ACC112 (cell line): ENCODE data around the gene CIROP.

Experiments used
- H2AFZ ChIP-seq: fragments of 200-600 bp; sonication (generic); one replicate; pipeline ENCODE4 v1.6.0; 2017; ENCODE audit warnings: antibody characterized with exemption, low read length; ENCODE audit not compliant: unreplicated experiment
- H3K27ac ChIP-seq: fragments of 200-600 bp; sonication (generic); 2 replicates; pipeline ENCODE4 v1.5.1; 2014; ENCODE audit warnings: low read depth, mild to moderate bottlenecking, antibody characterized with exemption, low read length, moderate library complexity
- H3K27me3 ChIP-seq: fragments of 200-600 bp; sonication (generic); 2 replicates; pipeline ENCODE4 v1.6.1; 2014; ENCODE audit warnings: mild to moderate bottlenecking, antibody characterized with exemption, low read length, moderate library complexity, mixed read lengths; ENCODE audit not compliant: insufficient read depth
- H3K36me3 ChIP-seq: fragments of 200-600 bp; sonication (generic); 2 replicates; pipeline ENCODE4 v1.6.1; 2016; ENCODE audit warnings: mild to moderate bottlenecking, antibody characterized with exemption, low read length, moderate library complexity, mixed read lengths; ENCODE audit not compliant: insufficient read depth
- H3K4me1 ChIP-seq: fragments of 200-600 bp; sonication (generic); one replicate; pipeline ENCODE4 v1.6.1; 2016; ENCODE audit warnings: low read length, mixed read lengths; ENCODE audit not compliant: insufficient read depth, unreplicated experiment, control insufficient read depth
- H3K4me3 ChIP-seq: fragments of 200-600 bp; sonication (generic); 2 replicates; pipeline ENCODE4 v1.5.1; 2014; ENCODE audit warnings: mild to moderate bottlenecking, low read depth, low read length
- H3K79me2 ChIP-seq: fragments of 200-600 bp; sonication (generic); one replicate; pipeline ENCODE4 v1.6.0; 2016; ENCODE audit warnings: low read length; ENCODE audit not compliant: control insufficient read depth, unreplicated experiment, insufficient read depth

Gene CIROP

DNA sequence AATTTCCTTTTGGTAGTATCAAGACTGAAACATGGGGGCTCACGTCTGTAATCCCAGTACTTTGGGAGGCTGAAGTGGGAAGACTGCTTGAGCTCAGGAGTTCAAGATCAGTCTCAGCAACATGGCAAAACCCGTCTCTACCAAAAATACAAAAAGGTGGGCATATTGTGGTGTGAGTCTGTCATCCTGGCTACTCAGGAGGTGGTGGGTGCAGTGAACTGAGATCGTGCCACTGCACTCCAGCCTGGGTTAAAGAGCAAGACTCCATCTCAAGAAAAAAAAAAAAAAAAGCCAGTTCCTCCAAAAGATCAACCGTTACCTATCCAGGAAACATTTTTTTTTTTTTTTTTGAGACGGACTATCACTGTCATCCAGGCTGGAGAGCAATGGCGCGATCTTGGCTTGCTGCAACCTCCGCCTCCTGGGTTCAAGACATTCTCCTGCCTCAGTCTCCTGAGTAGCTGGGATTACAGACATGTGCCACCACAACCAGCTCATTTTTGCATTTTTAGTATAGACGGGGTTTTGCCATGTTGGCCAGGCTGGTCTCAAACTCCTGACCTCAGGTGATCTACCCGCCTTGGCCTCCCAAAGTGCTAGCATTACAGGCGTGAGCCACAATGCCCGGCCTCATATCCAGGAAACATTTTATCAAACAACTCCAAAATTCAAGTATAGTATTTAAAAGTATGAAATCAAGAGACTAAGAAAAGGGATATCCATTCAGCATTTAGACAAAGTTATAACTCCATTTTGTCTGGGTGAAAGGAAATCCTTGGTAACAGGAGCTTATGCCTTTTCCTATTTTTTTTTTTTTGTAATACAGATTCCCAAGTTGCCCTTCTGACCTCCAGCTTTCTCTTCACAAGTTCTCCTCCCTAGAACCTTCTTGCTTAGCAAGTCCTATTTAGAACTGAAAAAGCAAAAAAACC is 13.2 kb downstream of the CIROP start:
- peaks cover 37% of the 10 kb centered on the region for H3K36me3 ChIP-seq
- H3K4me1 ChIP-seq = peaks cover 22% of the 10 kb centered on the region

DNA sequence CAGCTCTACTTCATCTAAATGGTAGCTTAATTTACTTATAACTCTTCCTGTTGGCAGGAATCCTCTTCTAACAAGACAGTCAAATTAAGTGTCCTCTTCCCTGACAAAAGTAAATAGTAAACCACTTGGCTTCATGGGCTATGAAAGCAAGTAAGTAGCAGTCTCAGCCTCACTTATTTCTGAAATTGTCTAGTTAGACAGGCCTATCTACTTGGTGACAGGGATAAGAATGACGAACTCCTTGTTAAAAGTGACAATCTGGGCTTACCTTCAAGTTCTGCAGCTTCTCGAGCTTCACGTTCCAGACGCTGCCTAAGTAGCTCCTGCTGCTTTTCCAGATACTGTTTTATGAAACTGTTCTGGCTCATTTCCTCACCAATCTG is 14.5 kb downstream of the CIROP start:
- H3K4me3 ChIP-seq = no peak overlapping the region
- H3K27me3 ChIP-seq = no peaks in the 10 kb centered on the region
- no peak overlapping the region for H3K27ac ChIP-seq
- H3K79me2 ChIP-seq = peaks cover 66% of the 10 kb centered on the region
- H2AFZ ChIP-seq = no peak overlapping the region
- peaks cover 39% of the 10 kb centered on the region for H3K36me3 ChIP-seq
- peaks cover 31% of the 10 kb centered on the region for H3K4me1 ChIP-seq

More for the DNA sequence above, 13.2 kb downstream of the CIROP start:
- Histone ChIP-seq H2AFZ (no peak overlapping the region), H3K27ac (no peak overlapping the region), H3K27me3 (no peaks in the 10 kb centered on the region), H3K4me3 (no peak overlapping the region), H3K79me2 (peaks cover 67% of the 10 kb centered on the region)

DNA sequence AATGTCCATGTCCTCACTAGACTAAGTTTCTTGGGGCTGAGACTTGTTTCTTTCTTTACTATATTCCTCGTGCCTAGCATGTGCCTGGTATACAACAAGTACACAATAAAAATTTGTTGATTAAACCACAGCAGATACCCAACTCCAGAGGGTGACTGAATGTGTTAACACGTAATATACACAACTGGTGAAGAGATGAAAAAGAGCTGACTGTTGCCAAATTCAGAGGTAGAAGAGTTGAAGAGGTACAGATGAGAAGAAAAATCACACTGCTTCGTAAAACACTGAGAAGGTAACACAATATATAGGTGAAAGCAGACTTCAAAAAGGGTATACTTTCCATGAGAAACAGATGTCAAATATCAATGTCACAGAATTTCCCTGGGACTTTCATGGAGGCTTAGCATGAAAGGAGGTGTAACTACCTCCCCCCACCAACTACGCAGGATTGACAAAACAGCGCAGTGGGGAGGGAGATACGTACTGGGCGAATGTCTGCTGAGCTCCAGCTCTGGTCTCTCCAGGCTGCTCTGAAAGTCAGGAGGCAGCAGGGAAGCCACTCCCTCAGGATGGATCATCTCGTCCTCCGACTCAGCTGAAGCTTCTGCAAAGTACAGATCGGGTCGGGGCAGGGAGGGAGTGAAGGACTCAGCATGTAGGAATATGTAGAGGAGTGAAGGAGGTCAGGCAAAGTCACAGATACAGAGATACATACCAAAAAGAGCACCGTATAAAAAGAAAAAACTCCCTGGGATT is 15.1 kb downstream of the CIROP start:
- H3K4me3 ChIP-seq = no peak overlapping the region
- peaks cover 31% of the 10 kb centered on the region for H3K4me1 ChIP-seq
- H3K36me3 ChIP-seq = peaks cover 41% of the 10 kb centered on the region
- H3K27ac ChIP-seq = no peak overlapping the region
- H3K27me3 ChIP-seq = no peaks in the 10 kb centered on the region
- H2AFZ ChIP-seq = no peak overlapping the region
- peaks cover 66% of the 10 kb centered on the region for H3K79me2 ChIP-seq

DNA sequence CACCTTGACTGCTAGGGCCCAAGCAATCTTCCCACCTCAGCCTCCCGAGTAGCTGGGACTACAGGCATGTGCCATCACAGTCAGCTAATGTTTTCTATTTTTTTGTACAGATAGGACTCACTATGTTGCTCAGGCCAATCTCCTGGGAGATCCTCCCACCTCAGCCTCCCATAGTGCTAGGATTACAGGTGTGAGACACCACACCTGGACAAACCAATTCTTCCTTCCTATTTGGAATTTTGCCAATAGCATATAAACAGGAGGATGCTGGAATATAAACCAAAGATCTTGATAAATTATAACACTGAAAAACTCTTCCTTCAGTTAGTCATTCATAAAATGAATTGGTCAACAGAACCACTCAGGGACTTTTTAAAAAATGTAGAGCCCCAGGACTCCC is 18.2 kb downstream of the CIROP start:
- Histone ChIP-seq H3K79me2 (peaks cover 39% of the 10 kb centered on the region), H3K4me3 (no peak overlapping the region), H3K4me1 (peaks cover 13% of the 10 kb centered on the region), H3K27me3 (no peaks in the 10 kb centered on the region), H2AFZ (no peak overlapping the region), H3K36me3 (peaks cover 39% of the 10 kb centered on the region), H3K27ac (no peak overlapping the region)

DNA sequence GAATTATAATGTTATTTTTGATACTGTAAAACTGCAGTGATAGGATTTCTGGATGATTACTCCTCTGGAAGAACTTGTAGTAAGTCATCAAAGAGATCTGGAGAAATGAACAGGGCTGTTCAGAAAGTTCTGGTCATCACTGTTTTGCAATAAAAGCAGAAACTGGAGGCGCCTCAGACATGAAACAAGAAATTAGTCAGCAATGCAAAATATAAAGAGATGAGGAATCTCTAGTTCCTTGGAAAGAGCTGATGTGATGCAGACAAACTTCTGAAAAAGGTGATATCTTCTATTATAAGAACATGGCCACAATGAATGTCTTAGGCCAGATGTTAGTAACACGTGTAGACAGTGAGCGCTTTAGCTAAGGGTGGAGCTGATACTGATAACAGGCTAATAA is 19.3 kb downstream of the CIROP start:
- H3K36me3 ChIP-seq = peaks cover 43% of the 10 kb centered on the region

DNA sequence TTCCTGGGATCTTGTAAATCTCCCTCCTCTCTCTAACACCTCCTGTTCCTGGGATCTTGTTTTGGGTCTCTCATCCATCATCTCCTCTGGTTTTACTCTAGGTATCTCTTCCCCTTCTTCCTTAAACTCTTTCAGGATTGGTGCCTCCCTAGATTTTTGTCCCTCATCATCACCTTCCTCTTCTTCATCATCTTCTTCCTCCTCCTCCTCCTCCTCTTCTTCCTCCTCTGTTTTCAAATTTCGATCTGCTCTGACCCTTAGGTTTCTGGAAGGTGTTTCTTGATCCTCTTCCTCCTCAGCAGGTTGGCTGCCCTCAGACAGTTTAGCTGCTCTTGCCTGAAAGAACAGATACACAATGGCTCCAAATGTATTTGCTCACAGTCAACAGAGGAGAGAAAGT is 24.3 kb downstream of the CIROP start:
- H3K36me3 ChIP-seq = peaks cover 39% of the 10 kb centered on the region
- H3K79me2 ChIP-seq = peaks cover 16% of the 10 kb centered on the region
- no peaks in the 10 kb centered on the region for H3K27me3 ChIP-seq
- no peak overlapping the region for H3K4me3 ChIP-seq
- no peak overlapping the region for H2AFZ ChIP-seq
- H3K27ac ChIP-seq = peak overlapping the region; percentile 93
- peaks cover 52% of the 10 kb centered on the region for H3K4me1 ChIP-seq

More for the DNA sequence above, 19.3 kb downstream of the CIROP start:
- H3K4me3 ChIP-seq = no peak overlapping the region
- no peaks in the 10 kb centered on the region for H3K27me3 ChIP-seq
- H2AFZ ChIP-seq = no peak overlapping the region
- H3K4me1 ChIP-seq = peaks cover 23% of the 10 kb centered on the region
- H3K79me2 ChIP-seq = peaks cover 34% of the 10 kb centered on the region
- H3K27ac ChIP-seq = peak overlapping the region; percentile 20; the same call in 1 of the 2 replicates

DNA sequence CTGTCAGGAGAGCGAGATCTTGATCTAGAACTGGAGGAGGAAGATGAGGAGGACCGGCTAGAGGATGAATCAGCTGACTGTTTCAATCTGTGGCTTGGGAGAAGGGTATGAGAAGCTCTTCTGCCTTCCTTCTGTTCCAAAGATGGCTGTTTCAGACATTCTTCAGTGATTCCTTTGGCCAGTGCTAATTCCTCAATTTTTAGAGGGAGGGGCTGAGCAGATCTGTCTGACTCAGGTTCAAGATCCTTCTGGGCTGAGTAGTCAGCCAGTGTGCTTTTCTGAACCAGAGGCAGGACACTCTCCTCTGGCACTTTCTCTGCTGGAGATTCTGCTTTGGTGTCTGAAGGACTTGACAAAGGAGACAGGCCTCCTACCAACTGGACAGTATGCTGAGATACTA is 25.1 kb downstream of the CIROP start:
- Histone ChIP-seq H3K27ac (peak overlapping the region; percentile 93), H3K27me3 (no peaks in the 10 kb centered on the region), H3K4me3 (peak overlapping the region; percentile 48; the same call in 1 of the 2 replicates), H2AFZ (no peak overlapping the region), H3K79me2 (peaks cover 18% of the 10 kb centered on the region), H3K36me3 (peaks cover 41% of the 10 kb centered on the region), H3K4me1 (peaks cover 50% of the 10 kb centered on the region)

DNA sequence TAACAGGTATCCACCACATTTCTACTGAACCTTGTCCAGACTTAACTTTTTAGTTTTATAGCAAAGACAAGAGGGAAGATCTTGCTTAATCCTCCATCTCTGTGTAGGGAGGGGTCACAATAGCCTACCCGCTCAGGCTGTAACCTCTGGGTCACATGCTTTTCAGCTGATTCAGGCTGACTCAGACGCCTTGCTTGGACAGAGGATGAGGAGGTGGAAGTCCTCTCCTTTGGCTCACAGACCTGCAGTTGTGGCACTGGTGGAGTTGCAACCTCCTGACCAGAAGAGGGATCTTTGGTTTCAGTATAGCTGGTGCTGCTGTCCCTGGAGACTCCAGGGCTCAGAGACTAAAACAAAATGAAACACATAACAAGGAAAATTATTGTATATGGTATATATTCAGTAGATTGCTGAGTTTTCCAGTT is 26.1 kb downstream of the CIROP start:
- H3K79me2 ChIP-seq = peaks cover 22% of the 10 kb centered on the region
- H2AFZ ChIP-seq = no peak overlapping the region
- no peaks in the 10 kb centered on the region for H3K27me3 ChIP-seq
- peak overlapping the region; percentile 48 for H3K4me3 ChIP-seq
- peaks cover 50% of the 10 kb centered on the region for H3K4me1 ChIP-seq
- H3K36me3 ChIP-seq = peaks cover 38% of the 10 kb centered on the region
- H3K27ac ChIP-seq = peak overlapping the region; percentile 93

DNA sequence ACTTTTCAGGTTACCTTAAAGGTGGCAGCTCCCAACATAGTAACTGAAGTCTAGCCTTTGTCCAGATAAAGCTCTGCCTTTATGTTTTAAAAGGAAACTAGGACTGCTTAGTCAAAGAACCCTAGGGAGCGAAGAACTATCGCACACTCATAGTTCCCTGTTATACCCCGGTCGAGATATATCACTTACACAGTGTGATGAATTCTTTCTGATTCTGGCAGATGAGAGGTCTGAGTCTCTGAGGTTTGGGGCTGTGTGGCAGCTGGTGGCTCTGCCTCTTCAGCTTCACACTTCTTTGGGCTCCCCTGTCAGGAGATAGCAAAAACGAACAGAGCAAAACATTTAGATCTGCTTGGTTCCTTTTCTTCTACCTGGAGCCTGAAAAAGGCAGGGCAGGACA is 26.8 kb downstream of the CIROP start:
- Histone ChIP-seq H3K4me3 (peak overlapping the region; percentile 37), H2AFZ (no peak overlapping the region), H3K79me2 (peaks cover 19% of the 10 kb centered on the region), H3K4me1 (peaks cover 50% of the 10 kb centered on the region), H3K27ac (peak overlapping the region; percentile 93), H3K27me3 (no peaks in the 10 kb centered on the region), H3K36me3 (peaks cover 40% of the 10 kb centered on the region)

DNA sequence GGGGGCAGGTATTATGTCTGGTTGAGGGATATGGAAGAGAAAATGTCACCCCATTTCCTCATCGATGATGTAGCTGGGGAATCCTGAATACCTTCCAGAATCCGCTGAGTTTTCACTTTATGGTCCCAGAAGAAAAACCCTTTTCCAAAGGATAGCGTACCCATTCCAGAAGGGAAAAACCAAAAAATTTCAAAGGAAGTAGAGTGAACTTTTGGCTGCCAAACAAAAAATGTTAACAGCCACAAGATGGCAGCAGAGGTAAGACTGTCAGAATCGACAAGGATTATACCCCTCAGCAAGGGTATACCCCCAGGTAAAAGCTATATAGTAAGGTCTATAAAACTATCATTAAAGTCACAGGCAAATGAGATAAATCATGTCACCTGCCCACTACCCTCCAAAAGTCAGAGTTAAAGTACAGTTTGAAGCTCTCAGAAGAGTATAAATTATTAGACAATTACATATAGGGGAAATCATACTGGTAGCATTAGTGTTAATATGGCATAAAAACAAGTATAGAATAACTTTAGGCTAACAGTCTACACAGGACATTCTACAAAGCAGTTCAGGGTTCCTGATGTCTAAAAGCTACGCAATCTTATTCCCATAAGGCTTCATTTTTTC is 27.9 kb downstream of the CIROP start:
- Histone ChIP-seq H2AFZ (no peak overlapping the region), H3K4me3 (peak overlapping the region; percentile 37; the same call in 1 of the 2 replicates), H3K27me3 (no peaks in the 10 kb centered on the region), H3K36me3 (peaks cover 48% of the 10 kb centered on the region), H3K79me2 (peaks cover 19% of the 10 kb centered on the region), H3K27ac (peak overlapping the region; percentile 93), H3K4me1 (peaks cover 59% of the 10 kb centered on the region)
